SK-N-SH treated with all-trans-retinoic acid at 6 μM for 48 hours (cell line): ENCODE data around the gene TAOK2.

Experiments
- ATAC-seq: fragments of 200-7000 bp; cut with Tn5 transposase; 3 replicates; pipeline ENCODE4 v1.9.1; 2020; ENCODE audit warnings: mild to moderate bottlenecking, moderate library complexity
- ARNTL ChIP-seq: fragments of 450-650 bp; formaldehyde crosslinking; IDR thresholded peaks from 2 replicates; pipeline ENCODE4 v1.5.0; 2020; ENCODE audit warnings: low read depth, mild to moderate bottlenecking, moderate library complexity, borderline replicate concordance
- CREB5 ChIP-seq: fragments of 250-450 bp; sonication (Bioruptor Pico); IDR thresholded peaks from 2 replicates; pipeline ENCODE4 v1.5.1; 2020; ENCODE audit warnings: low read depth, mild to moderate bottlenecking, moderate library complexity
- CSDC2 ChIP-seq: fragments of 250-450 bp; sonication (Bioruptor Pico); IDR thresholded peaks from 2 replicates; pipeline ENCODE4 v1.5.0; 2020; ENCODE audit warnings: mild to moderate bottlenecking, moderate library complexity
- ESRRG ChIP-seq: fragments of 250-450 bp; sonication (Bioruptor Pico); IDR thresholded peaks from 2 replicates; pipeline ENCODE4 v1.6.1; 2021; ENCODE audit warnings: mild to moderate bottlenecking
- GLIS3 ChIP-seq: fragments of 250-450 bp; sonication (Bioruptor Pico); IDR thresholded peaks from 2 replicates; pipeline ENCODE4 v1.5.0; 2020; ENCODE audit warnings: mild to moderate bottlenecking, moderate library complexity
- ISL1 ChIP-seq: fragments of 250-450 bp; sonication (Bioruptor Pico); IDR thresholded peaks from 2 replicates; pipeline ENCODE4 v2.1.2; 2022; ENCODE audit warnings: mild to moderate bottlenecking, moderate library complexity
- OSR1 ChIP-seq: fragments of 250-450 bp; sonication (Bioruptor Pico); IDR thresholded peaks from 2 replicates; pipeline ENCODE4 v1.8.0; 2022; ENCODE audit warnings: moderate library complexity, mild to moderate bottlenecking, inconsistent platforms
- PATZ1 ChIP-seq: fragments of 250-450 bp; sonication (Bioruptor Pico); IDR thresholded peaks from 2 replicates; pipeline ENCODE4 v1.8.0; 2020; ENCODE audit warnings: mild to moderate bottlenecking, moderate library complexity, borderline replicate concordance
- RARB ChIP-seq: fragments of 250-450 bp; sonication (Bioruptor Pico); IDR thresholded peaks from 2 replicates; pipeline ENCODE4 v1.8.0; 2021; ENCODE audit warnings: mild to moderate bottlenecking, moderate library complexity
- SNAI2 ChIP-seq: fragments of 250-450 bp; sonication (Bioruptor Pico); IDR thresholded peaks from 2 replicates; pipeline ENCODE4 v1.5.0; 2020; ENCODE audit warnings: mild to moderate bottlenecking, moderate library complexity
- TOX ChIP-seq: fragments of 250-450 bp; sonication (Bioruptor Pico); IDR thresholded peaks from 2 replicates; pipeline ENCODE4 v1.8.0; 2021; ENCODE audit warnings: mild to moderate bottlenecking, moderate library complexity, borderline replicate concordance
- TSHZ2 ChIP-seq: fragments of 250-450 bp; sonication (Bioruptor Pico); IDR thresholded peaks from 2 replicates; pipeline ENCODE4 v1.5.0; 2020; ENCODE audit warnings: mild to moderate bottlenecking, moderate library complexity
- ZC3H10 ChIP-seq: fragments of 250-450 bp; sonication (Bioruptor Pico); IDR thresholded peaks from 2 replicates; pipeline ENCODE4 v1.5.1; 2021; ENCODE audit warnings: mild to moderate bottlenecking, moderate library complexity
- ZFP3 ChIP-seq: fragments of 250-450 bp; sonication (Bioruptor Pico); IDR thresholded peaks from 2 replicates; pipeline ENCODE4 v1.5.0; 2020; ENCODE audit warnings: mild to moderate bottlenecking, moderate library complexity
- ZFP30 ChIP-seq: fragments of 450-650 bp; formaldehyde crosslinking; IDR thresholded peaks from 2 replicates; pipeline ENCODE4 v1.5.0; 2022; ENCODE audit warnings: mild to moderate bottlenecking, moderate library complexity
- ZNF565 ChIP-seq: fragments of 450-650 bp; formaldehyde crosslinking; conservative IDR thresholded peaks from 2 replicates; pipeline ENCODE4 v1.5.0; 2020; ENCODE audit warnings: low read depth, mild to moderate bottlenecking, moderate library complexity
- ZNF70 ChIP-seq: fragments of 450-650 bp; formaldehyde crosslinking; IDR thresholded peaks from 2 replicates; pipeline ENCODE4 v1.5.0; 2020; ENCODE audit warnings: mild to moderate bottlenecking, moderate library complexity
- ZNF8 ChIP-seq: fragments of 450-650 bp; formaldehyde crosslinking; IDR thresholded peaks from 2 replicates; pipeline ENCODE4 v1.5.0; 2020; ENCODE audit warnings: mild to moderate bottlenecking, moderate library complexity

Gene TAOK2

GRCh38 chr16:29995911-29996765 lies 22.5 kb downstream of the TAOK2 start, which contains the start of gene INO80E:
Gene INO80E (plus strand): TSS chr16:29996241. CDS start chr16:29996311, 70 bp downstream.
- peak; percentile 96 for ATAC-seq
- no peak for TF ChIP-seq PATZ1 (CRISPR knock-in tag)
- TF ChIP-seq GLIS3 (CRISPR knock-in tag): 0 out of 2 replicates have a peak, but pooled peaks have one; percentile 35

- peak; percentile 7 for ATAC-seq
- TF ChIP-seq PATZ1 (CRISPR knock-in tag) (no peak), ZNF8 (CRISPR knock-in tag) (no peak), TOX (CRISPR knock-in tag) (no peak), RARB (no peak), ARNTL (CRISPR knock-in tag) (no peak), OSR1 (no peak), ZNF565 (no peak), SNAI2 (CRISPR knock-in tag) (no peak), CREB5 (CRISPR knock-in tag) (no peak), ZNF70 (CRISPR knock-in tag) (no peak), CSDC2 (CRISPR knock-in tag) (no peak), ESRRG (CRISPR knock-in tag) (no peak), ISL1 (CRISPR knock-in tag) (no peak), ZFP3 (CRISPR knock-in tag) (no peak)
Observed at GRCh38 chr16:29996766-29997250, 23.1 kb downstream of the TAOK2 start.

GRCh38 chr16:29999605-30000004 lies 25.9 kb downstream of the TAOK2 start:
- no peak for ATAC-seq
- TF ChIP-seq TOX (CRISPR knock-in tag) (no peak), ZNF565 (no peak), ARNTL (CRISPR knock-in tag) (no peak), ESRRG (CRISPR knock-in tag) (no peak), TSHZ2 (CRISPR knock-in tag) (no peak), ZC3H10 (no peak), GLIS3 (CRISPR knock-in tag) (no peak), ZFP30 (CRISPR knock-in tag) (no peak), ZNF70 (CRISPR knock-in tag) (no peak), ZNF8 (CRISPR knock-in tag) (no peak)
